IPS-NIHi7 (cell line): ENCODE data around the gene CORO1C.
"Not testable (repeated sequence)": the region's sequence is repeated elsewhere in the genome, so short reads cannot be mapped to it uniquely, and the experiment has no call there.

ENCODE experiments used
- DNase-seq: peaks from one replicate; pipeline ENCODE4 v3.0.0; 2012; ENCODE audit warnings: mixed read lengths; ENCODE audit errors: extremely low spot score

Gene CORO1C

GRCh38 chr12:108753976-108754375 lies 22.7 kb upstream of the CORO1C start:
- DNase-seq: no peak

DNA sequence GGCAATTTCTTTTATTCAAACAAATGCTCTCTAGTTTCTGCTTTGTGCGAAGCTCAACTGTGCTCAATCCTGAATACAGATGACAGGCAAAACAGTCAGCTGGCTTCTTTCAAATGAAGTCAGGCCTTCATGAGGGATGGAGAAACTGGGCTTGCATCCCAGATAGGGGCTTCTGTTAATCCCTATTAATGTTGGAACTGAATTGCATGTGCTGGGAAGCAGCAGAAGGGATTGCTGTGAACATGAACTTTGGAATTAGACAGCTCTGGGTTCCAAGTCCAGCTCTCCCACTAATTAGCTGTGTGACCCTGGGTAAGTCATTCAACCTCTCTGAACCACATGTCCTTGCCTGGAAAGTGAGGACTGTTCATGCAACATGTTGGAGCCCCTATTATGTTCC lies 21.1 kb upstream of the CORO1C start:
- DNase-seq: no peak

DNA sequence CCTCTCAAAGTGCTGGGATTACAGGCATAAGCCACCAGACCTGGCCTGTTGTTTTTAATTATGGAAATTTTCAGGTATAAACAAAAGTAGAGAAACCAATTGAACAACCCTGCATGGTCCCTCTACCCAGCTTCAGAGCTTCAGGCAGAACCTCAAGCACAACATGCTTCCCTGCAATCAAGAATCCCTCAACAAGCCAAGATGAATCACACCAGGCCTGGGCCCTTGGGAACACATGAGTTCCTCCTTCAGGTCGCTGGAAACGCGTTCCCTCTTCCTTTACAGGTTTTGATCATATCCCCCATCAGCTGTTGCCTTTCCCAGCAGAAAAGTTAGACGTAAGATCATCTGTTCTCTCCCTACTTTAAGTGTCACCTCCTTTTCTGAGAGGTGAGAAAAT lies 20.5 kb upstream of the CORO1C start:
- DNase-seq: no peak

- not testable (repeated sequence) for DNase-seq
These were observed 19.7 kb upstream of the CORO1C start for GRCh38 chr12:108751003-108751402.

DNA sequence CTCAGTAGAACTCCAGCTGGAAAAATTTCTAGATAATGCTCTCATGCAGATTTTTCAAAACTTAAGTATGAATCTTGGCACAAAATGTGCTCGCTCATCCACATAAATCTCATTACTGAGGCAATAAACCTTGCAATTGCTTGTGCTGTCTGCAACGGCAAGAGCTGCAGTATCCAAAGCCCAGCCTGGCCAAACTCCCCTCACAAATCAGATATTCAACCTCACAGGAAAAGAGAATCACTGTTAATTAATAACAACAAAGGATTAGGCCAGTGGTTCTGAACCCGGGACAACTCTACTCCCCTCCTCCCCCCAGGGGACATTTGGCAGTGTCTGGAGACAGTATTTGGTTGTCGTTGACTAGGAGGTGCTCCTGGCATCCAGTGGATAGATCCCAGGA lies 19.2 kb upstream of the CORO1C start:
- DNase-seq: no peak

GRCh38 chr12:108747563-108747962 lies 16.2 kb upstream of the CORO1C start:
- no peak for DNase-seq

DNA sequence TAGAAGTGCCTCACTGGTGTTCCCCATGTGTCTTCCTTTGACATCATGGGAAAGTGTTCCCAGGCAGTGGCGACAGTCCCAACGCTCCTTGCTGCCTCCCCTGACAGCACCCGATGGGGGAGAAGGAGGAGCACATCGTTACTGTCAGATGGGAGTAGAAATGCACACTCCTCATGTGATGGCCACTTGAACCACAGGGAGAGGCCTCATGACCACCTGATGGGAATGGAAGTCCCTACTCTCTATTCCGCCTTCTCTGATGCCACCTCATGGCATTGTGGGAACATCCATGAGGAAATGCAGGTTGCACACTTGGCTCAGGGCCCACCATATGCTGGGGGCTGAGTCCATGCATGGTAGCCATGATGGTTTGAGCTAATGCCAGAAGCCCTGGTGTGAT lies 14.3 kb upstream of the CORO1C start:
- DNase-seq: no peak

DNA sequence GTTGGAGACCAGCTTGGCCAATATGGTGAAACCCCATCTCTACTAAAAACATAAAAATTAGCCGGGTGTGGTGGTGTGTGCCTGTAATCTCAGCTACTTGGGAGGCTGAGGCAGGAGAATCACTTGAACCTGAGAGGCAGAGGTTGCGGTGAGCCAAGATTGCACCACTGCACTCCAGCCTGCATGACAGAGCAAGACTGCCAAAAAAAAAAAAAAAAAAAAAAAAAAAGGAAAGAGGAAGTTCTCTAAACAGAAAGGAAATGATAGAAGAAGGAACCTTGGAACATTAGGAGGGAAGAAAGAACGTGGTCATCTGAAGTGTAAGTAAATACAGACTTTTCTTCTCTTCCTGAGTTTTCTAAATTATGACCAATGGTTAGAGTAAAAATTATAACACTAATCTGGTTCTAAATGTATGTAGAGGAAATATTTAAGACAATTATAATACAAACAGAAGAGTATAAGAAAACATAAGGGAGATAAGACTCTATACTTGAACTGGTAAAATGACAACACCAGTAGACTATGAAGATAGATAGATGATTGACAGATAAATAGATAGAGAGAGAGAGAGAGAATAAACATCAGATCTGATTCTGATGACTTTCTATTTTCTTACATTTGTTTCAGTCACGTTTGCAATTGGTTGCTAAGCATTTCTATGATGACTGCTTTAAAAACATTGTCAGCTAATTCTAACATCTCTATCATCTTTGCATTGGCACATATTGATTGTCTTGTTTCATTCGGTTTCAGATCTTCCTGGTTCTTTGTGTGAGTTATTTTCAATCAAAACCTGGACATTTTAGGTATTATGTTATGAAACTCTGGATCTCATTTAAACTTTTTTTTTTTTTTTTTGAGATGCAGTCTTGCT lies 12.9 kb upstream of the CORO1C start:
- DNase-seq: no peak

GRCh38 chr12:108738170-108738569 lies 6.9 kb upstream of the CORO1C start:
- DNase-seq: no peak

GRCh38 chr12:108735855-108736254 lies 4.5 kb upstream of the CORO1C start:
- DNase-seq: no peak

- no peak for DNase-seq
These were observed 3.0 kb upstream of the CORO1C start for GRCh38 chr12:108734200-108734906.

DNA sequence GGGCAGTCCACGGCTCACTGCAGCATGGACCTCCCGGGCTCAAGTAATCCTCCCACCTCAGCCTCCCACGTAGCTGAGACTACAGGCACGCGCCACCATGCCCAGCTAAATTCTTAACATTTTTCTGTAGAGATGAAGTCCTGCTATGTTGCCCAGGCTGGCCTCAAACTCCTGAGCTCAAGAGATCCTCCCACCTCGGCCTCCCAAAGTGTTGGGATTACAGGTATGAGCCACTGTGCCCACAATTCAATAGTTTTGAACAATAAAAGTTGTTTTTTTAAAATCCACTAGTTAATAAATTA lies 1.9 kb upstream of the CORO1C start:
- not testable (repeated sequence) for DNase-seq

GRCh38 chr12:108732489-108733229 lies 1.3 kb upstream of the CORO1C start:
- DNase-seq: no peak

DNA sequence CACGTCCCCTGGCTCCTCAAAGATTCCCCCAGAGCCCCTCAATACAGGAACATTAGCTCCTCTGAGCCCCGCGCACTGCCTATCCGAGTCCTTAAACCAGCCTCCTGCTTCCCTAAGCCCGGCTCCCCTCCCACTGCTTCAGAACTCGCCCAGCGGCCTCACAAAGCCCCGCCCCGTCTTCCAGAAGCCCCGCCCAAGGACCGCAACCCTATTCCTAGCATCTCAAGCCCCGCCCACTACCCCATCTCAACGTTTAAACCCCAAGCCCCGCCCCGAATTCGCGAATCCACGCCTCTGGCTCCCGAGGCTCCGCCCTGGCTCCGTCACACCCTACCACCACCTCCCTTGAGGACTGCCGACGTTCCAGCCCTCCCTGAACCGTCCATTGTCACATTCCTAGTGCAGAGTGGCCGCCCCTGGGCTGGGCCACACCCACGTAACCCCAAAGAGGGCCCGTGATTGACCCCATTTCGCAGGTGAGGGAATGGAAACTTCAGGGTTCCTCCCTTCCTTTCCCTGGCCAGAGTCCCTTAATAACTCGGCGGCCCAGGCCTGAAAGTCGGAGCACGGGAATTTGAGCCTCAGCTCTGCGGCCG lies 646 bp upstream of the CORO1C start:
- peak; percentile 98 for DNase-seq

DNA sequence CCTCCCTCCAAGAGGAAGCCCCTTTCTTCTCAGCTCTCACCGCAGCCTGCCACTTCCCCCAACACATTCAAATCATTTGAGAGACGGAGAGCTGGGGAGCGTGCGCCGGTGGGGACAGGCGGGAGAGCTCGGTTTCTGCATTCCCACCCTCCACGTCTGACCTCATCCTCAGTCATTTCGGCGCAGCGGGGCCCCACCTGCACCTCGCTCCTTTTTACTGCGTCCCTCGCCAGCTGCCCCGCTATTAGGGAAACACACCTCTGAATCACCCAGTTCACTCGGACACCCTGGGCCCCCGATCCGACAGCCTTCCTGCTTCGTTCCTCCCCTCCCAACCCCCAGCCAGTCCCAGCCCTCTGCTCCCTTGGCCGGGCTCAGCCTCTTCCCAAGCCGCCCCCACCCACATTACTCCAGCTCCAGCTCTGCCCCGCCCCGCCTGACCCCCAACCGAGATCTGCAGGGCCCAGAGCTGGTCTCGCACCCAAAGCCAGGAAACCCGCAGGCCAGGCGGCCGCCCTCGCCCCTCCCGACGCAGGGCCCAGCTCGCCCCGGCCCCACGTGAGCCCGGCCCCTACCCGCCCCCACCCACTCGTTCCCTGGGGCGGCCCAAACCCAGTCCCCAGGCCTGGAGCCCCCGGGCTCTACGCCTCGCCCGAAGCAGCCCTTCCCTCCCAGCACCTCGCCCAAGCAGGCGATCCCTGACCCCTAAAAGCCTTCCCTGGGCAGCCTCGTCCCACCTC lies 783 bp downstream of the CORO1C start:
- peak; percentile 68 for DNase-seq

GRCh38 chr12:108729612-108730364 lies 1.5 kb downstream of the CORO1C start:
- DNase-seq: no peak

- no peak for DNase-seq
These were observed 2.3 kb downstream of the CORO1C start for GRCh38 chr12:108728820-108729611.

DNA sequence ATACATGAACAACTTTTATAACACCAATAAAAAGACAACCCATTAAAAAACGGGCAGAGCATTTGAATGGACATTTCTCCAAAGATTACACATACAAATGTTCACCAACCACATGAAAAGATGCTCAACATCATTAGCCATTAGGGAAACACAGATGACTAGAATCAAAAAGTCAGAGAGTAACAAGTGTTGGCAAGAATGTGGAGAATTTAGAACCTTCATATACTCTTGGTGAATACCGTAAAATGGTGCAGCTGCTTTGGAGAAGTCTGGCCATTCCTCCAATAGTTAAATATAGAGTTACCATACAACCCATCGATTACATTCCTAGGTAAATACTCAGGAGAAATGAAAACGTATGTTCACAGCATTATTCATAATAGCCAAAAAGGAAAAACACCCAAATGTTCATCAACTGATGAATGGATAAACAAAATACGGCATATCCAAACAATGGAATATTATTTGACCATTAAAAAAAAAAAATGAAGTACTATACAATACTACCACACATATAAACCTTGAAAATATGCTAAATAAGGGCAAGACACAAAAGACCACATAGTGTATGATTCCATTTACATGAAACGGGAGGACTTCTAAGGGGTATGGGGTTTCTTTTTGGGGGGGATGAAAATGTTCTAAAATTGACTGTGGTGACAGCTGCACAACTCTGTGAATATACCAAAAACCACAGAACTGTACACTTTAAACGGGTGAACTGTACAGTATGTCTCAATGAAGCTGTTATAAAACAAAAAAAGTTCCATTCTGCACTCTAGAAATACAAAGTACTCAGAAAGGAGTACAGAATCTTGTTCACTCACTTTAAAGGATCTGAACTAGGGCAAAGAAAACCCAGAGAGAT lies 3.2 kb downstream of the CORO1C start:
- no peak for DNase-seq

- no peak for DNase-seq
These were observed 4.2 kb downstream of the CORO1C start for GRCh38 chr12:108727161-108727560.
